Loucy (cell line): ENCODE measurements around the gene MPPED2.

ENCODE experiments used
- H2AFZ ChIP-seq: fragments of 200-600 bp; sonication (generic); 2 replicates; pipeline ENCODE4 v1.6.0; 2016; ENCODE audit warnings: antibody characterized with exemption, mild to moderate bottlenecking, low read length, moderate library complexity
- H3F3A ChIP-seq: fragments of 200-600 bp; 2 replicates; pipeline ENCODE4 v1.6.0; 2016; ENCODE audit warnings: antibody characterized with exemption, low read depth, mild to moderate bottlenecking
- H3K27me3 ChIP-seq: fragments of 200-600 bp; sonication (generic); 2 replicates; pipeline ENCODE4 v1.6.1; 2014; ENCODE audit warnings: low read length, mild to moderate bottlenecking; ENCODE audit not compliant: insufficient read depth, poor library complexity, severe bottlenecking
- H3K36me3 ChIP-seq: fragments of 200-600 bp; sonication (generic); 2 replicates; pipeline ENCODE4 v1.6.1; 2016; ENCODE audit warnings: low read length; ENCODE audit not compliant: insufficient read depth
- H3K4me1 ChIP-seq: fragments of 200-600 bp; sonication (generic); 2 replicates; pipeline ENCODE4 v1.5.1; 2014; ENCODE audit warnings: low read length, mild to moderate bottlenecking; ENCODE audit not compliant: insufficient read depth, poor library complexity, severe bottlenecking
- H3K4me2 ChIP-seq: fragments of 200-600 bp; sonication (generic); 2 replicates; pipeline ENCODE4 v1.6.0; 2014; ENCODE audit warnings: antibody characterized with exemption, low read length, low read depth, mild to moderate bottlenecking; ENCODE audit not compliant: poor library complexity, severe bottlenecking
- H3K4me3 ChIP-seq: fragments of 200-600 bp; sonication (generic); 2 replicates; pipeline ENCODE4 v1.5.1; 2014; ENCODE audit warnings: low read length, mild to moderate bottlenecking, mixed read lengths; ENCODE audit not compliant: poor library complexity, severe bottlenecking
- H3K79me2 ChIP-seq: fragments of 200-600 bp; sonication (generic); 2 replicates; pipeline ENCODE4 v1.6.1; 2014; ENCODE audit warnings: low read length; ENCODE audit not compliant: insufficient read depth
- H3K9ac ChIP-seq: fragments of 200-600 bp; sonication (generic); 2 replicates; pipeline ENCODE4 v1.6.0; 2014; ENCODE audit warnings: mild to moderate bottlenecking, low read depth, low read length, moderate library complexity; ENCODE audit not compliant: poor library complexity, severe bottlenecking
- H3K9me2 ChIP-seq: fragments of 200-600 bp; sonication (generic); replicated peaks from 2 replicates; pipeline ENCODE4 v1.6.1; 2016; ENCODE audit warnings: low read depth, low read length, mixed read lengths
- H3K9me3 ChIP-seq: fragments of 200-600 bp; sonication (generic); 2 replicates; pipeline ENCODE4 v1.6.1; 2014; ENCODE audit warnings: mild to moderate bottlenecking, antibody characterized with exemption, low read length, low read depth; ENCODE audit not compliant: insufficient read depth
- H4K20me1 ChIP-seq: fragments of 200-600 bp; sonication (generic); 2 replicates; pipeline ENCODE4 v1.6.0; 2014; ENCODE audit warnings: antibody characterized with exemption, low read length, mild to moderate bottlenecking; ENCODE audit not compliant: insufficient read depth, poor library complexity, severe bottlenecking
- CTCF ChIP-seq: fragments of 200-600 bp; sonication (generic); conservative IDR thresholded peaks from 2 replicates; pipeline ENCODE4 v1.5.1; 2014; ENCODE audit warnings: mild to moderate bottlenecking, antibody characterized with exemption, low read length
- EZH2phosphoT487 ChIP-seq: fragments of 200-600 bp; IDR thresholded peaks from 2 replicates; pipeline ENCODE4 v1.6.1; 2018; ENCODE audit warnings: antibody characterized with exemption, mild to moderate bottlenecking, moderate library complexity, borderline replicate concordance

The MPPED2 gene

GRCh38 chr11:30412509-30412908, 173.6 kb downstream of the MPPED2 start:
- H3K79me2 ChIP-seq: no peaks in the 10 kb centered on the region
- H3K9ac ChIP-seq: no peak overlapping the region
- TF ChIP-seq EZH2phosphoT487: no peak
- no peak for TF ChIP-seq CTCF
- no peak overlapping the region for H3K4me3 ChIP-seq
- H3F3A ChIP-seq: no peaks in the 10 kb centered on the region
- H4K20me1 ChIP-seq: no peaks in the 10 kb centered on the region
- no peaks in the 10 kb centered on the region for H3K27me3 ChIP-seq
- H3K9me3 ChIP-seq: no peaks in the 10 kb centered on the region
- H3K36me3 ChIP-seq: no peaks in the 10 kb centered on the region
- H3K4me2 ChIP-seq: no peak overlapping the region
- H3K4me1 ChIP-seq: no peaks in the 10 kb centered on the region
- no peak overlapping the region for H2AFZ ChIP-seq
- H3K9me2 ChIP-seq: no peaks in the 10 kb centered on the region

GRCh38 chr11:30411383-30411782, 174.8 kb downstream of the MPPED2 start:
- Histone ChIP-seq H3K27me3 (no peaks in the 10 kb centered on the region), H3F3A (no peaks in the 10 kb centered on the region)

GRCh38 chr11:30406978-30407762, 179.0 kb downstream of the MPPED2 start:
- Histone ChIP-seq H3K9ac (no peak overlapping the region), H3K79me2 (no peaks in the 10 kb centered on the region), H3K9me2 (no peaks in the 10 kb centered on the region), H2AFZ (no peak overlapping the region), H4K20me1 (no peaks in the 10 kb centered on the region), H3K4me1 (no peaks in the 10 kb centered on the region), H3K4me2 (no peak overlapping the region), H3K9me3 (no peaks in the 10 kb centered on the region), H3F3A (no peaks in the 10 kb centered on the region), H3K4me3 (no peak overlapping the region), H3K36me3 (no peaks in the 10 kb centered on the region), H3K27me3 (no peaks in the 10 kb centered on the region)
- TF ChIP-seq EZH2phosphoT487: no peak
- TF ChIP-seq CTCF: no peak

More at GRCh38 chr11:30411383-30411782, 174.8 kb downstream of the MPPED2 start:
- Histone ChIP-seq H3K4me2 (no peak overlapping the region), H3K79me2 (no peaks in the 10 kb centered on the region), H4K20me1 (no peaks in the 10 kb centered on the region), H3K36me3 (no peaks in the 10 kb centered on the region), H3K4me3 (no peak overlapping the region), H3K4me1 (no peaks in the 10 kb centered on the region), H2AFZ (no peak overlapping the region), H3K9me3 (no peaks in the 10 kb centered on the region), H3K9ac (no peak overlapping the region), H3K9me2 (no peaks in the 10 kb centered on the region)
- no peak for TF ChIP-seq CTCF
- no peak for TF ChIP-seq EZH2phosphoT487
